SK-N-SH (cell line): Measurements from ENCODE around the gene CBFA2T2. TPM values are rescaled to one million over a fixed set of nuclear protein-coding genes. Genes with fewer than 3 reads are reported as not detected.

Experiments used
- CTCF ChIA-PET: fragments of 300-600, 350-600 bp; formaldehyde crosslinking; extraction: SDS; loops from one replicate; lab custom pipeline; 2021; lab: Yijun Ruan, JAX
- POLR2A ChIA-PET: fragments of 350-600 bp; sonication (Branson Sonifier 250); formaldehyde crosslinking; extraction: SDS; loops from one replicate; lab custom pipeline; 2020; ENCODE audit warnings: antibody characterized with exemption, inconsistent platforms; lab: Yijun Ruan, JAX
- DNase-seq: peaks from one replicate; pipeline ENCODE4 v3.0.0; 2012
- H2AFZ ChIP-seq: fragments of 200-600 bp; sonication (generic); 2 replicates; pipeline ENCODE4 v1.8.1; 2016; ENCODE audit warnings: antibody characterized with exemption, mild to moderate bottlenecking, low read depth
- H3F3A ChIP-seq: fragments of 200-600 bp; sonication (generic); replicated peaks from 2 replicates; pipeline ENCODE3; 2016; ENCODE audit warnings: antibody characterized with exemption, mild to moderate bottlenecking; ENCODE audit not compliant: insufficient read depth
- H3K27ac ChIP-seq, 2 experiments: fragments of 200-500 bp in 1 of 2; fragments of 200-600 bp in 1 of 2; sonication (Bioruptor generic) in 1 of 2; sonication (generic), shearing (Covaris generic) in 1 of 2; 2 replicates each; pipeline versions ENCODE4 v1.5.1 to v1.6.1; 2014 to 2016; ENCODE audit warnings: low read depth in 2 of 2, inconsistent platforms in 1 of 2, low read length in 1 of 2, mild to moderate bottlenecking in 1 of 2, mixed read lengths in 1 of 2
- H3K27me3 ChIP-seq: fragments of 200-600 bp; sonication (generic), shearing (Covaris generic); 2 replicates; pipeline ENCODE4 v1.6.1; 2016; ENCODE audit warnings: mixed run types; ENCODE audit not compliant: insufficient read depth
- H3K36me3 ChIP-seq, 2 experiments: fragments of 200-500 bp in 1 of 2; fragments of 200-600 bp in 1 of 2; sonication (Bioruptor generic) in 1 of 2; sonication (generic) in 1 of 2; replicated peaks in 1 of 2; 2 replicates each; pipeline versions ENCODE3 to v1.5.1; 2014 to 2016; ENCODE audit warnings: low read length in 1 of 2, mild to moderate bottlenecking in 1 of 2; ENCODE audit not compliant: insufficient read depth in 2 of 2, control insufficient read depth in 1 of 2
- H3K4me1 ChIP-seq, 2 experiments: fragments of 200-500 bp in 1 of 2; fragments of 200-600 bp in 1 of 2; sonication (Bioruptor generic) in 1 of 2; sonication (generic), shearing (Covaris generic) in 1 of 2; 2 replicates each; pipeline versions ENCODE4 v1.5.1 to v1.6.1; 2014 to 2016; ENCODE audit warnings: low read depth in 1 of 2, low read length in 1 of 2, mixed run types in 1 of 2; ENCODE audit not compliant: insufficient read depth in 2 of 2, control insufficient read depth in 1 of 2
- H3K4me2 ChIP-seq: fragments of 200-600 bp; sonication (generic), shearing (Covaris generic); 2 replicates; pipeline ENCODE4 v1.6.1; 2017; ENCODE audit warnings: mixed run types
- H3K4me3 ChIP-seq, 2 experiments: fragments of 200-500 bp in 1 of 2; fragments of 200-600 bp in 1 of 2; sonication (Bioruptor generic) in 1 of 2; sonication (generic), shearing (Covaris generic) in 1 of 2; 2 replicates each; pipeline versions ENCODE4 v1.5.1 to v1.8.1; 2014 to 2016; ENCODE audit warnings: low read depth in 2 of 2, inconsistent platforms in 1 of 2, low read length in 1 of 2, mild to moderate bottlenecking in 1 of 2, mixed read lengths in 1 of 2, moderate library complexity in 1 of 2
- H3K79me2 ChIP-seq: fragments of 200-600 bp; sonication (generic); 2 replicates; pipeline ENCODE4 v1.8.1; 2017; ENCODE audit warnings: mild to moderate bottlenecking; ENCODE audit not compliant: insufficient read depth
- H3K9ac ChIP-seq: fragments of 200-600 bp; sonication (generic); 2 replicates; pipeline ENCODE4 v1.6.1; 2017; ENCODE audit warnings: mixed run types
- H3K9me2 ChIP-seq: fragments of 200-600 bp; sonication (generic); 2 replicates; pipeline ENCODE4 v1.6.1; 2017; ENCODE audit warnings: mixed run types
- H3K9me3 ChIP-seq: fragments of 200-600 bp; sonication (generic); 2 replicates; pipeline ENCODE4 v1.6.1; 2017; ENCODE audit warnings: mixed run types, mild to moderate bottlenecking, moderate library complexity
- H4K20me1 ChIP-seq: fragments of 200-600 bp; sonication (generic); 2 replicates; pipeline ENCODE4 v1.6.1; 2017; ENCODE audit warnings: mild to moderate bottlenecking, mixed run types; ENCODE audit not compliant: insufficient read depth
- ELF1 ChIP-seq: IDR thresholded peaks from 2 replicates; pipeline ENCODE4 v1.4.0; 2012
- FOSL2 ChIP-seq: IDR thresholded peaks from 2 replicates; pipeline ENCODE4 v1.4.0; 2012; ENCODE audit warnings: low read depth, mild to moderate bottlenecking, moderate library complexity, borderline replicate concordance
- FOXJ3 ChIP-seq: sonication (generic); formaldehyde crosslinking; IDR thresholded peaks from 2 replicates; pipeline ENCODE4 v1.5.1; 2020; ENCODE audit warnings: mild to moderate bottlenecking, missing genetic modification reagents
- GATA2 ChIP-seq: sonication (generic); formaldehyde crosslinking; IDR thresholded peaks from 2 replicates; pipeline ENCODE4 v1.5.0; 2020; ENCODE audit warnings: mild to moderate bottlenecking, missing genetic modification reagents
- IRF3 ChIP-seq: fragments of 150-350 bp; IDR thresholded peaks from 2 replicates; pipeline ENCODE4 v1.6.1; 2016; ENCODE audit warnings: mild to moderate bottlenecking, low read depth, low read length
- MXI1 ChIP-seq: IDR thresholded peaks from 2 replicates; pipeline ENCODE4 v1.6.1; 2012; ENCODE audit warnings: mild to moderate bottlenecking, low read depth, low read length, improper control_type of control experiment
- NFIC ChIP-seq: IDR thresholded peaks from 2 replicates; pipeline ENCODE4 v1.4.0; 2012; ENCODE audit warnings: borderline replicate concordance
- POLR2AphosphoS5 ChIP-seq: IDR thresholded peaks from 2 replicates; pipeline ENCODE4 v1.6.1; 2012; ENCODE audit warnings: low read depth, low read length
- RAD21 ChIP-seq: IDR thresholded peaks from 2 replicates; pipeline ENCODE4 v1.6.1; 2012; ENCODE audit warnings: mild to moderate bottlenecking, low read length
- RCOR1 ChIP-seq: fragments of 150-350 bp; IDR thresholded peaks from 2 replicates; pipeline ENCODE4 v1.6.1; 2017; ENCODE audit warnings: antibody characterized with exemption, low read length
- SMC3 ChIP-seq: IDR thresholded peaks from 2 replicates; pipeline ENCODE4 v1.6.1; 2012; ENCODE audit warnings: low read depth, low read length, improper control_type of control experiment
- TAF1 ChIP-seq: IDR thresholded peaks from 2 replicates; pipeline ENCODE4 v1.6.1; 2012; ENCODE audit warnings: low read depth, mild to moderate bottlenecking, low read length, moderate library complexity, borderline replicate concordance
- TEAD4 ChIP-seq: IDR thresholded peaks from 2 replicates; pipeline ENCODE4 v1.4.0; 2012; ENCODE audit warnings: mild to moderate bottlenecking, borderline replicate concordance; ENCODE audit not compliant: insufficient read depth
- USF1 ChIP-seq: IDR thresholded peaks from 2 replicates; pipeline ENCODE4 v1.4.0; 2012; ENCODE audit warnings: low read depth, borderline replicate concordance
- ZBTB33 ChIP-seq: IDR thresholded peaks from 2 replicates; pipeline ENCODE4 v1.4.0; 2012; ENCODE audit warnings: low read depth, borderline replicate concordance
- WGBS: methylation state at CpG from one replicate; pipeline ENCODE4 v1.1.6; 2017; ENCODE audit warnings: low lambda C conversion rate; 5-methylcytosine and 5-hydroxymethylcytosine counted together
- polyA plus RNA-seq, 3 experiments: library from polyadenylated mRNA; depleted of rRNA; stranded (reverse); fragments of >200 nt; gene quantifications; 2 replicates each; pipeline ENCODE4 v1.2.3, GENCODE V29; 2012
- TF ChIP-seq, protein P1 (sequence below): IDR thresholded peaks from 2 replicates; pipeline ENCODE4 v1.4.0; 2012; ENCODE audit warnings: low read depth
- TF ChIP-seq, protein P2 (sequence below): IDR thresholded peaks from 2 replicates; pipeline ENCODE4; 2012

The CBFA2T2 gene
- polyA plus RNA-seq, 1 of the 3 experiments (the other 2 are of a cell fraction) = 11.0 TPM

GRCh38 chr20:33611106-33611505 is 121.2 kb downstream of the CBFA2T2 start:
- H4K20me1 ChIP-seq = no peaks in the 10 kb centered on the region
- H3K79me2 ChIP-seq = no peaks in the 10 kb centered on the region
- peaks cover 0 to 11% of the 10 kb centered on the region in 2 experiments; a peak in 2 of 4 replicates for H3K4me1 ChIP-seq
- peak overlapping the region in 1 of 2 experiments; percentile 57; a peak in 2 of 4 replicates for H3K27ac ChIP-seq
- no peaks in the 10 kb centered on the region for H3K27me3 ChIP-seq
- no peak overlapping the region for H2AFZ ChIP-seq
- H3K36me3 ChIP-seq = peaks cover 33 to 73% of the 10 kb centered on the region in 2 experiments
- no peaks in the 10 kb centered on the region for H3F3A ChIP-seq
- H3K9ac ChIP-seq = no peak overlapping the region
- no peaks in the 10 kb centered on the region for H3K9me3 ChIP-seq
- POLR2A ChIA-PET = no interaction called here
- H3K9me2 ChIP-seq = no peaks in the 10 kb centered on the region
- no peak overlapping the region for H3K4me2 ChIP-seq
- 100% methylated on average over 3 of the region's 5 CpGs for WGBS
- CTCF ChIA-PET = interaction anchor here (1.0 to 1.8 kb wide), 3 partner anchors 34 to 153 kb away, joined by 3 to 6 read pairs (median 4); no protein-coding TSS in a partner anchor
- H3K4me3 ChIP-seq = no peak overlapping the region
- no peak for DNase-seq
- TF ChIP-seq ELF1 = no peak
- no peak for TF ChIP-seq FOSL2
- TF ChIP-seq RCOR1 = no peak
- TF ChIP-seq NFIC = no peak
- no peak for TF ChIP-seq MXI1
- TF ChIP-seq USF1 = no peak
- TF ChIP-seq ZBTB33 = no peak

DNA sequence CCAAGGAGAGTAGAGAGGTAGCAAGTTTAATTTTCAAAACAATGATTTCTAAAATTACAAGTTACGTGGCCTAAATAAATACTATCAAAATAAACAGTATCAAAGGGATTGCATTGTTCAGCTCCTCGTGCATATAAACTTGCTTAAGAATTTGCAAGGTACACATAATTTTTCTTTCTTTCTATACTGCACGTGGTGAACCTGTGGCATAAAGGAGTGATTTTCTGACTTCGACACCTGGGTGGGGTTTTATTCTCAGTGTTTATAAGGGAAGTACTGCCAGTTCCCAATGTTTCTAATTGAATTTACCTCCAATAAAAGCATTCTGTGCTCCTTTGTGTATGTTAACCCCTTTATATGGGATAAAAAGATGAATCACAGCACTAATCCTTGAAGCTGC is 122.1 kb downstream of the CBFA2T2 start:
- CTCF ChIA-PET = interaction anchor here (0.6 to 1.8 kb wide), 5 partner anchors 8 to 154 kb away, joined by 3 to 6 read pairs (median 3); no protein-coding TSS in a partner anchor
- Histone ChIP-seq H4K20me1 (no peaks in the 10 kb centered on the region), H3F3A (no peaks in the 10 kb centered on the region), H3K27ac (peak overlapping the region in 1 of 2 experiments; percentile 57; a peak in 1 of 4 replicates), H3K27me3 (no peaks in the 10 kb centered on the region), H3K4me2 (no peak overlapping the region), H3K9ac (no peak overlapping the region), H3K4me3 (no peak overlapping the region), H3K4me1 (peaks cover 0 to 11% of the 10 kb centered on the region in 2 experiments; a peak in 2 of 4 replicates), H3K36me3 (peaks cover 33 to 65% of the 10 kb centered on the region in 2 experiments), H2AFZ (no peak overlapping the region), H3K9me2 (no peaks in the 10 kb centered on the region), H3K9me3 (no peaks in the 10 kb centered on the region), H3K79me2 (no peaks in the 10 kb centered on the region)
- WGBS = 73% methylated on average over 4 of the region's 4 CpGs
- no peak for DNase-seq
- TF ChIP-seq, protein P1, sequence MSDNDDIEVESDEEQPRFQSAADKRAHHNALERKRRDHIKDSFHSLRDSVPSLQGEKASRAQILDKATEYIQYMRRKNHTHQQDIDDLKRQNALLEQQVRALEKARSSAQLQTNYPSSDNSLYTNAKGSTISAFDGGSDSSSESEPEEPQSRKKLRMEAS = no peak
- TF ChIP-seq POLR2AphosphoS5 (no peak), GATA2 (CRISPR knock-in tag) (no peak), SMC3 (no peak), USF1 (no peak), TEAD4 (no peak), TAF1 (no peak), RAD21 (no peak), IRF3 (no peak), ELF1 (no peak), FOXJ3 (CRISPR knock-in tag) (no peak)
- TF ChIP-seq, protein P2, sequence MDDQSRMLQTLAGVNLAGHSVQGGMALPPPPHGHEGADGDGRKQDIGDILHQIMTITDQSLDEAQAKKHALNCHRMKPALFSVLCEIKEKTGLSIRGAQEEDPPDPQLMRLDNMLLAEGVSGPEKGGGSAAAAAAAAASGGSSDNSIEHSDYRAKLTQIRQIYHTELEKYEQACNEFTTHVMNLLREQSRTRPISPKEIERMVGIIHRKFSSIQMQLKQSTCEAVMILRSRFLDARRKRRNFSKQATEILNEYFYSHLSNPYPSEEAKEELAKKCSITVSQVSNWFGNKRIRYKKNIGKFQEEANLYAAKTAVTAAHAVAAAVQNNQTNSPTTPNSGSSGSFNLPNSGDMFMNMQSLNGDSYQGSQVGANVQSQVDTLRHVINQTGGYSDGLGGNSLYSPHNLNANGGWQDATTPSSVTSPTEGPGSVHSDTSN = no peak
- POLR2A ChIA-PET = no interaction called here
